Measurements from ENCODE around the gene RBM47.

RBM47 gene

DNA sequence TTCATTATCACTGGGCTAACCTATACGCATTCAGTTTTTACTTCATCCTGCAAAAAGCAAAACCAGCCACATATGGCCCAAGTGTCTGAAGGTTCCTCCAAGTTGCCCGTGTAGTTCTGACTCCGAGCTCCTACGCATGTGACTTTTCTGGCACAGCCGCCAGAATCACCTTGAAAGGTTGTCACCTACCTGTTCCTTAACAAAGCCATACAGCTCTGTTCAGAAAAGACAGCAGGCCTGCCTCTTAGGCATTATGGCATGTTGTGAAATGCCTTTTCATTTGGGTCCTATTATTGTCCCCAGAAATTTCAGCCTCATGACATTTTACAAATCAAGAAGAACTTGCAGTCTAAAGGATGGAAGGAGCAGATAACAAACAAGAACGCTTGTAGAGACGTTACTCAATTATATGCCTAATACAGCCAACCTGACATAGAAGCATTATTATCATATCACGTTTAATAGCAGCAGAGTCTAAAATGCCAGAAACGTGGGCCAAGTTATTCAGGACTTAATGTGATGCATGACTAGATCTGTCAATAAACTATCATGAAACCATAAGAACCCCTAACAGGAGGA lies 118.5 kb downstream of the RBM47 start:
- Histone ChIP-seq H3K4me3 (ENCODE audit: low read length) (no peak overlapping the region), H3K4me1 (ENCODE audit: insufficient read depth, low read length) (peaks cover 22% of the 10 kb centered on the region), H3K9ac (ENCODE audit: low read depth, low read length) (no peak overlapping the region), H3K27ac (ENCODE audit: low read depth, low read length) (no peak overlapping the region), H3K27me3 (ENCODE audit: insufficient read depth, low read length) (no peaks in the 10 kb centered on the region), H3K9me3 (ENCODE audit: insufficient read depth, low read depth, low read length) (no peaks in the 10 kb centered on the region), H3K36me3 (ENCODE audit: insufficient read depth, low read length) (no peaks in the 10 kb centered on the region)
- WGBS: 95% methylated on average over 9 of the region's 9 CpGs

DNA sequence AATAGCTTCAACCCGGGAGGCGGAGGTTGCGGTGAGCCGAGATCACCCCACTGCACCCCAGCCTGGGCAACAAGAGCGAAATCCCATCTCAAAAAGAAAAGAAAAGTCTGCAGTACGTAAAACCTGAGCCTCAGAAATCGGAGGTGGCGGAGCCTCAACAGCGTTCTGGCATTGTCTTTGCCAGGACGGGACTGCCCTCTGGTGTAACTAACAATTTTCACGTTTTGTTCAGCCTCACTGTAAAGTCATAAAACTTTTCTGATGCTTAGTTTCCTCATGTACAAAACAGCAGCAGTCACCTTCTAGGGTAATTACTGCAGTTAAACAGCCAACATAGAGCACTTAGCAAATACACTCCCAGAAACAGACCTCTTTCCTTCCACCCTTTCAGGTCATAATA lies 121.7 kb downstream of the RBM47 start:
- no peaks in the 10 kb centered on the region for H3K36me3 ChIP-seq (ENCODE audit: insufficient read depth, low read length)
- H3K27me3 ChIP-seq (ENCODE audit: insufficient read depth, low read length): no peaks in the 10 kb centered on the region
- no peaks in the 10 kb centered on the region for H3K4me1 ChIP-seq (ENCODE audit: insufficient read depth, low read length)
- H3K9ac ChIP-seq (ENCODE audit: low read depth, low read length): no peak overlapping the region
- no peak overlapping the region for H3K4me3 ChIP-seq (ENCODE audit: low read length)
- H3K27ac ChIP-seq (ENCODE audit: low read depth, low read length): no peak overlapping the region
- WGBS: 94% methylated on average over 11 of the region's 11 CpGs
- H3K9me3 ChIP-seq (ENCODE audit: insufficient read depth, low read depth, low read length): no peaks in the 10 kb centered on the region

GRCh38 chr4:40506492-40506891 lies 123.2 kb downstream of the RBM47 start:
- WGBS: 89% methylated on average over 3 of the region's 3 CpGs
- Histone ChIP-seq H3K9ac (ENCODE audit: low read depth, low read length) (no peak overlapping the region), H3K27me3 (ENCODE audit: insufficient read depth, low read length) (no peaks in the 10 kb centered on the region), H3K4me3 (ENCODE audit: low read length) (no peak overlapping the region), H3K27ac (ENCODE audit: low read depth, low read length) (no peak overlapping the region), H3K4me1 (ENCODE audit: insufficient read depth, low read length) (no peaks in the 10 kb centered on the region), H3K9me3 (ENCODE audit: insufficient read depth, low read depth, low read length) (no peaks in the 10 kb centered on the region), H3K36me3 (ENCODE audit: insufficient read depth, low read length) (peaks cover 6% of the 10 kb centered on the region; the same call in 1 of the 2 replicates)

DNA sequence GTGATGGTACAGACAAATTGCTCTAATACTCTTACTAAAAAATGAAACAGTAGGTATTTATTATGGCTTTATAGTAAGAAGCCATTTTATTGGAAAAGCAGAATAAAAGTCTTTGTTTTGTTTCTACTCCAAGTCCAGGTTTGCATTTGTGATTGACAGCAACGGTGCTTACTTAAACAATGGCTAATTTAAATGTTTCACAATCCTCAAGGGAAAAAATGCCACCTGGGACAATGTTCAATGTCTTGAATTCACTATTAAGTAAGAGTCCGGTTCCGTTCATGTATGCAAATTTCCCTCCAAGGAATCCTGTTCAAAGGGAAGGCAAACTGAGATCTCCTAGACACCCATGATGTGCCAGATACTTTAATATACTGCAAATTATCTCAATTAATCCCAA lies 123.6 kb downstream of the RBM47 start:
- no peak overlapping the region for H3K9ac ChIP-seq (ENCODE audit: low read depth, low read length)
- H3K9me3 ChIP-seq (ENCODE audit: insufficient read depth, low read depth, low read length): no peaks in the 10 kb centered on the region
- H3K27ac ChIP-seq (ENCODE audit: low read depth, low read length): no peak overlapping the region
- H3K4me1 ChIP-seq (ENCODE audit: insufficient read depth, low read length): no peaks in the 10 kb centered on the region
- no peak overlapping the region for H3K4me3 ChIP-seq (ENCODE audit: low read length)
- no peaks in the 10 kb centered on the region for H3K27me3 ChIP-seq (ENCODE audit: insufficient read depth, low read length)
- WGBS: 93% methylated on average over 3 of the region's 3 CpGs
- peaks cover 6% of the 10 kb centered on the region; the same call in 1 of the 2 replicates for H3K36me3 ChIP-seq (ENCODE audit: insufficient read depth, low read length)

DNA sequence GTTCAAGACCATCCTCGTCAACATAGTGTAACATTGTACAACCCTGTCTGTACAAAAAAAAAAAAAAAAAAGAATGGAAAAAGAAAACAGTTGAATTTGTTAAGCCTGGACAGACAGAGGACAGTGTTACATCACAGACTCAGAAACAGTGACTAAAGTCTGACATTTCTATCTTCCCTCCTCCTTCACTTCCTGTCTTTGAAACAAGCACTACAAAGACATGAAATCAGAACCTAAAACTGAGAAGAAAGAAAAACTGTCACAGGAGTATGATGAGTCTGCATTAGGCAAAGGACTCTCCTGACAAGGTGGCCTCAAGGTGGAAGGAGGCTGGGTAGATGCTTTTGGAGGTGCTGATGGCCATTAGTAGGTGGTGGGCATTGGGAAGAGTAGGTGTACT lies 126.7 kb downstream of the RBM47 start:
- Histone ChIP-seq H3K27me3 (ENCODE audit: insufficient read depth, low read length) (no peaks in the 10 kb centered on the region), H3K9ac (ENCODE audit: low read depth, low read length) (no peak overlapping the region), H3K9me3 (ENCODE audit: insufficient read depth, low read depth, low read length) (no peaks in the 10 kb centered on the region), H3K4me3 (ENCODE audit: low read length) (no peak overlapping the region), H3K4me1 (ENCODE audit: insufficient read depth, low read length) (no peaks in the 10 kb centered on the region), H3K36me3 (ENCODE audit: insufficient read depth, low read length) (peaks cover 6% of the 10 kb centered on the region; the same call in 1 of the 2 replicates), H3K27ac (ENCODE audit: low read depth, low read length) (no peak overlapping the region)
- WGBS: no CpG with 5 or more reads among the region's 1 CpG

DNA sequence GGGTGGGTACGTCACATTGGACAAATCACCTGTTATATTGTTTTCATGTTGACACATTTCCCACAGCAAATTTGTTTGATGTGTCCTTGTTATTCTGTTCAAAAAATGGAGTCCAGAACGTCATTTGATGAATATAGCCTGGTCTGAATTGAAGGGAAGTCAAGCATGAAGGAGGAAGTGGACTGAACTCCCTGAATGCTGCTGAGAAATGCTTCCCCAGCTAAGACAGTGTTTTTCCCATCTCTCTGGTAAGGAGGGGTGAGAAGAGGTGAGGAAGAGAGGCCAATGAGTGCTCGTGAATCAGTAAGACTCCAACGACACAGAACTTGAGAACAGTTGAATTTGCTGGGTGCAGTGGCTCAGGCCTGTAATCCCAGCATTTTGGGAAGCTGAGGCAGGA lies 127.4 kb downstream of the RBM47 start:
- no peak overlapping the region for H3K4me3 ChIP-seq (ENCODE audit: low read length)
- no peaks in the 10 kb centered on the region for H3K4me1 ChIP-seq (ENCODE audit: insufficient read depth, low read length)
- H3K27ac ChIP-seq (ENCODE audit: low read depth, low read length): no peak overlapping the region
- H3K27me3 ChIP-seq (ENCODE audit: insufficient read depth, low read length): no peaks in the 10 kb centered on the region
- no peak overlapping the region for H3K9ac ChIP-seq (ENCODE audit: low read depth, low read length)
- peaks cover 6% of the 10 kb centered on the region; the same call in 1 of the 2 replicates for H3K36me3 ChIP-seq (ENCODE audit: insufficient read depth, low read length)
- WGBS: 94% methylated on average over 4 of the region's 4 CpGs
- no peaks in the 10 kb centered on the region for H3K9me3 ChIP-seq (ENCODE audit: insufficient read depth, low read depth, low read length)

DNA sequence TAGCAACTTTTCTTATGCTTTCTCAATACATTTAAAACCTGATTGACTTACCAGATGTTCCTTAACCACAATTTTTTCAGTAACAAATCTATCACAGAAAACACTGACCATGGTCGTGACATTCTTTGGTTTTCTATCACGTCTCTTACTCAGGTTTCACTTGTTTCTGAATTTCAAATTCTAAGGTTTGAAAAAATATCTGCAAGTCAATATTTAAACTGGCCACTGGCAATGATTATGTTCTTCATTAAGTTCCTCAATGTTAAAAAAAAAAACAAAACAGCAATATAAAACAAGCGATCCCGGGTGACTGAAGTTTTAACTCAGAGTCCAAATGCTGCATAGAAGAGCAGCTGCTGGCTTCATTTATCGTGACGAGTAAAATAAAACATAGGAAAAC lies 128.9 kb downstream of the RBM47 start:
- Histone ChIP-seq H3K27me3 (ENCODE audit: insufficient read depth, low read length) (no peaks in the 10 kb centered on the region), H3K36me3 (ENCODE audit: insufficient read depth, low read length) (peaks cover 6% of the 10 kb centered on the region; the same call in 1 of the 2 replicates), H3K4me1 (ENCODE audit: insufficient read depth, low read length) (no peaks in the 10 kb centered on the region), H3K9me3 (ENCODE audit: insufficient read depth, low read depth, low read length) (no peaks in the 10 kb centered on the region), H3K27ac (ENCODE audit: low read depth, low read length) (no peak overlapping the region), H3K9ac (ENCODE audit: low read depth, low read length) (no peak overlapping the region), H3K4me3 (ENCODE audit: low read length) (no peak overlapping the region)
- WGBS: 94% methylated on average over 6 of the region's 6 CpGs

GRCh38 chr4:40493160-40493559 lies 136.5 kb downstream of the RBM47 start:
- no peak overlapping the region for H3K27ac ChIP-seq (ENCODE audit: low read depth, low read length)
- no peak overlapping the region for H3K4me3 ChIP-seq (ENCODE audit: low read length)
- 0 out of 2 replicates have a peak, but pooled peaks cover 4% of the 10 kb centered on the region for H3K4me1 ChIP-seq (ENCODE audit: insufficient read depth, low read length)
- WGBS: 92% methylated on average over 3 of the region's 3 CpGs
- no peaks in the 10 kb centered on the region for H3K9me3 ChIP-seq (ENCODE audit: insufficient read depth, low read depth, low read length)
- H3K36me3 ChIP-seq (ENCODE audit: insufficient read depth, low read length): no peaks in the 10 kb centered on the region
- H3K9ac ChIP-seq (ENCODE audit: low read depth, low read length): no peak overlapping the region
- H3K27me3 ChIP-seq (ENCODE audit: insufficient read depth, low read length): no peaks in the 10 kb centered on the region

DNA sequence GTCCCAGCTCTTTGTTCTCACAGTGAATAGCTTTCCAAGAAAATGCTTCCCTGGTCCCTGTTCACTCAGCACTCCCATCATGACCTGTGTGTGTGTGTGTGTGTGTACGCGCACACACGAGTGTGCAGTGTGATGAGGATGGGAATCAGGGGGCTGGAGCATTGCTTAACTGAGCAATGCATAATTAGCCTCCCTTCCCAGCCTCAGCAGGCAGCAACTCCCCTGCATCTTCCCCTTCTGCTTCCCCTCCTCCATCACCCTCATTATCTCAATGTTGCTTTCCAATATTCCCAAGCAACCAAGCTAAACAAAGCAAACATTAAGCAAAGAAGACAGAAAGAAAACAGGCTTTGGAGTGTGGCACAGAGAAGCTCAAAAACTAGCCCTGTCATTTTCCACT lies 137.0 kb downstream of the RBM47 start:
- no peak overlapping the region for H3K27ac ChIP-seq (ENCODE audit: low read depth, low read length)
- H3K9me3 ChIP-seq (ENCODE audit: insufficient read depth, low read depth, low read length): no peaks in the 10 kb centered on the region
- no peaks in the 10 kb centered on the region for H3K36me3 ChIP-seq (ENCODE audit: insufficient read depth, low read length)
- H3K27me3 ChIP-seq (ENCODE audit: insufficient read depth, low read length): no peaks in the 10 kb centered on the region
- no peak overlapping the region for H3K9ac ChIP-seq (ENCODE audit: low read depth, low read length)
- no peak overlapping the region for H3K4me3 ChIP-seq (ENCODE audit: low read length)
- WGBS: no CpG with 5 or more reads among the region's 3 CpGs
- H3K4me1 ChIP-seq (ENCODE audit: insufficient read depth, low read length): 0 out of 2 replicates have a peak, but pooled peaks cover 4% of the 10 kb centered on the region

GRCh38 chr4:40490481-40490880 lies 139.2 kb downstream of the RBM47 start:
- no peak overlapping the region for H3K9ac ChIP-seq (ENCODE audit: low read depth, low read length)
- H3K27ac ChIP-seq (ENCODE audit: low read depth, low read length): no peak overlapping the region
- 0 out of 2 replicates have a peak, but pooled peaks cover 4% of the 10 kb centered on the region for H3K4me1 ChIP-seq (ENCODE audit: insufficient read depth, low read length)
- WGBS: 94% methylated on average over 8 of the region's 10 CpGs
- no peaks in the 10 kb centered on the region for H3K9me3 ChIP-seq (ENCODE audit: insufficient read depth, low read depth, low read length)
- no peaks in the 10 kb centered on the region for H3K27me3 ChIP-seq (ENCODE audit: insufficient read depth, low read length)
- H3K4me3 ChIP-seq (ENCODE audit: low read length): no peak overlapping the region
- no peaks in the 10 kb centered on the region; the same call in 1 of the 2 replicates for H3K36me3 ChIP-seq (ENCODE audit: insufficient read depth, low read length)

- H3K27me3 ChIP-seq (ENCODE audit: insufficient read depth, low read length): no peaks in the 10 kb centered on the region
- H3K9ac ChIP-seq (ENCODE audit: low read depth, low read length): no peak overlapping the region
- no peaks in the 10 kb centered on the region for H3K9me3 ChIP-seq (ENCODE audit: insufficient read depth, low read depth, low read length)
- H3K4me3 ChIP-seq (ENCODE audit: low read length): no peak overlapping the region
- H3K36me3 ChIP-seq (ENCODE audit: insufficient read depth, low read length): no peaks in the 10 kb centered on the region; the same call in 1 of the 2 replicates
- no peak overlapping the region for H3K27ac ChIP-seq (ENCODE audit: low read depth, low read length)
- peaks cover 5% of the 10 kb centered on the region; the same call in 1 of the 2 replicates for H3K4me1 ChIP-seq (ENCODE audit: insufficient read depth, low read length)
These were observed 139.7 kb downstream of the RBM47 start for GRCh38 chr4:40489961-40490360.

DNA sequence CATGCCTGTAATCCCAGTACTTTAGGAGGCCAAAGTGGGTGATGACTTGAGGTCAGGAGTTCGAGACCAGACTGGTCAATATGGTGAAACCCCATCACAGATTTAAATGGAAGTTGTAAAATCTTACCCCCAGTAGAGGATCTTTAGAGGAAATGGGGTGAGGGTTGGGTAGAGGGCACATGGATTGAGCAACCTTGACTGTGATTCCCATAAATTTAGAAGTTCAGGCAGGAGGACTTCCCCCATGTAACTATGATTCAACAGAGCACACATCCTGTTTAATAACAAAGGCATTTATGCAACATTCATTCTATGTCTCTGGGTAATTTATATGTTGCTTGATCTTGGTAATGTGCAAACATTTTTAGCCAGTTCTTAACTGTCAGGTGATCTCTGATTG lies 143.1 kb downstream of the RBM47 start:
- Histone ChIP-seq H3K27me3 (ENCODE audit: insufficient read depth, low read length) (no peaks in the 10 kb centered on the region), H3K4me1 (ENCODE audit: insufficient read depth, low read length) (peaks cover 27% of the 10 kb centered on the region; the same call in 1 of the 2 replicates), H3K9me3 (ENCODE audit: insufficient read depth, low read depth, low read length) (no peaks in the 10 kb centered on the region), H3K9ac (ENCODE audit: low read depth, low read length) (no peak overlapping the region), H3K36me3 (ENCODE audit: insufficient read depth, low read length) (no peaks in the 10 kb centered on the region; the same call in 1 of the 2 replicates), H3K27ac (ENCODE audit: low read depth, low read length) (no peak overlapping the region), H3K4me3 (ENCODE audit: low read length) (no peak overlapping the region)
- 94% methylated on average over 1 of the region's 1 CpG for WGBS
